Kidney capillary endothelial cell (primary cell): ENCODE results near the gene ATP2B1.
"Not testable (repeated sequence)": the region's sequence is repeated elsewhere in the genome, so short reads cannot be mapped to it uniquely, and the experiment has no call there.

Experiments
- DNase-seq: peaks from one replicate; pipeline ENCODE4 v3.0.0-alpha.2; 2018; ENCODE audit warnings: low spot score

The ATP2B1 gene

GRCh38 chr12:89708565-89709156 is at the start of gene ATP2B1:
ATP2B1 (minus strand) TSS chr12:89708838; CDS start chr12:89655886, 52,952 bp downstream.
- DNase-seq, result peak; percentile 67

GRCh38 chr12:89757987-89758386 is 49.3 kb upstream of the ATP2B1 start:
- DNase-seq, result not testable (repeated sequence)

GRCh38 chr12:89756585-89757398 is 48.2 kb upstream of the ATP2B1 start:
- DNase-seq, result peak; percentile 30

GRCh38 chr12:89756194-89756584 is 47.6 kb upstream of the ATP2B1 start:
- no peak for DNase-seq

GRCh38 chr12:89753997-89754396 is 45.4 kb upstream of the ATP2B1 start:
- DNase-seq, result no peak

- no peak for DNase-seq
Measured at GRCh38 chr12:89752341-89752740, 43.7 kb upstream of the ATP2B1 start.

GRCh38 chr12:89750389-89751351 is 42.0 kb upstream of the ATP2B1 start:
- no peak for DNase-seq

- DNase-seq, result no peak
Measured at GRCh38 chr12:89748791-89749190, 40.2 kb upstream of the ATP2B1 start.

- no peak for DNase-seq
Measured at GRCh38 chr12:89745286-89745685, 36.6 kb upstream of the ATP2B1 start.

- DNase-seq, result no peak
Measured at GRCh38 chr12:89742337-89743022, 33.8 kb upstream of the ATP2B1 start.

- no peak for DNase-seq
Measured at GRCh38 chr12:89740943-89741342, 32.3 kb upstream of the ATP2B1 start.

GRCh38 chr12:89736995-89737394 is 28.4 kb upstream of the ATP2B1 start:
- no peak for DNase-seq

- DNase-seq, result no peak
Measured at GRCh38 chr12:89733579-89734201, 25.1 kb upstream of the ATP2B1 start.

GRCh38 chr12:89732522-89732921 is 23.9 kb upstream of the ATP2B1 start:
- DNase-seq, result no peak

- DNase-seq, result peak; percentile 16
Measured at GRCh38 chr12:89731614-89732013, 23.0 kb upstream of the ATP2B1 start.

- DNase-seq, result peak; percentile 37
Measured at GRCh38 chr12:89731089-89731488, 22.5 kb upstream of the ATP2B1 start.

GRCh38 chr12:89729946-89730459 is 21.4 kb upstream of the ATP2B1 start:
- no peak for DNase-seq

- no peak for DNase-seq
Measured at GRCh38 chr12:89723276-89723675, 14.6 kb upstream of the ATP2B1 start.

- DNase-seq, result no peak
Measured at GRCh38 chr12:89721291-89721987, 12.8 kb upstream of the ATP2B1 start.

- DNase-seq, result no peak
Measured at GRCh38 chr12:89717759-89718523, 9.3 kb upstream of the ATP2B1 start.
